ENCODE data around the gene SLC66A1.

- TF ChIP-seq FOS (IDR thresholded peaks at IDR 0.05; ENCODE audit: borderline replicate concordance, insufficient read depth, low read length) (no peak), CTCF (IDR thresholded peaks at IDR 0.05; ENCODE audit: extremely low read depth in 1 of 2, insufficient read depth in 1 of 2, low read depth in 1 of 2, low read length in 2 of 2) (no peak), POLR2A (IDR thresholded peaks at IDR 0.05; ENCODE audit: low read depth, low read length) (no peak)
Measured at GRCh38 chr1:19331262-19331878, 19.2 kb downstream of the SLC66A1 start.

All from endothelial cell of umbilical vein (primary cell).